COLO668 (cell line): ENCODE measurements around the gene HOATZ.

Experiments used
- DNase-seq: peaks from one replicate; lab custom pipeline; 2025; ENCODE audit not compliant: unreplicated experiment; lab: John Stamatoyannopoulos, UW

The HOATZ gene

DNA sequence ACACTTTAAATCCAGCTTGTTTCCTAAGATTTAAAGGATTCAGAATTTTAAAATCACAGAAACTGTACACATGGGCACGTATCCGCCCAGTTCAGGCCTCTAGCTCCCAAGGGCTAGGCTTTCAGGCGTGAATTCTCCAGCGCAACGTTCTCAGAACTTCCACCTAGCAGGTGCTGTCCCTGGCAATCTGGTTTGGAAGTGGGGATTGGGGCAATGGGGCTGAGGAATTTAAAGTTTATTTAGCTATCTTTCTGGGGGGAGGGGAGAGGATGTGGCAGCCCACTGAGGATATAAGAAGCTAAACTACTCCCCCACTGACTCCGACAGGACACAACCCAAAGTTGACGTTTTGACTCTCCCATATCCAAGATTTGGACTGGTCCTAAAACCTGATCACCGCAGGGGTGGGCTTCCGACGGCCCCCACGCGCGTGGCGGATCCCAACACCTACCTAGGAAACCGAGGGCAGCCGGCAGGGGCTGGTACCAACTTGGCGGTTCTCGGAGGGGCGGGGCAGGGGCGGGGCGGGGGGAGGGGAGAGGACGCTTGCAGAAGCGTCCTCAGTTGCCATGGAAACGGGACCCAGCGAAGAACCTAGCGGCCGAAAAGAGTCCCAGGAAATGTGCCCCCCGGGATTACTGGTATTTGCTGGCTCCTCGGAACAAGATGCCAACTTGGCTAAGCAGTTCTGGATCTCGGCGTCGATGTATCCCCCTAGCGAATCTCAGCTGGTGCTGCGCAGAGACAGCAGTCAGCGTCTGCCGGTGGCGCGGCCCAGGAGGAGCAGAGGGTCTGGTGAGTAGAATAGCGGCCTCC lies at the start of gene HOATZ:
HOATZ (plus strand) TSS at position 563 of the 816 bp plus-strand sequence; CDS start at position 570, 7 bp downstream.
- peak; percentile 15 for DNase-seq

DNA sequence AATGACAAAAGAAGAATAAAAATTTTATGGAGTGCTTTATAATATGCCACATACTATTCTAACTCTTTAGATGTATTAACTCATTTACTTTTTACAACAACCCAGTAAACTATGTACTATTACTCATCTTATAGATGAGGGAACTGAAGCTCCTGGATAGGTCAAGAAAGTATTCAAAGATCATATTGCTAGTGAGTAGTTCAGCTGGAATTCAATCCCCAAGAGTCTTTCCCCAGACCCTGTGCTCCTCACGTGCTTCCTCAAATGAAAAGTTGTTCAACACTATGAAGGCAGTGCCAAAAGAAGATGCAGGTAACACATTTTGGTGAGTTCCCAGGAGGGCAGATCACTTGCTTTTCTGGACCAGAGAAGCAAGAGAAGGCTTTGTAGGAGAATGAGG lies 49.2 kb upstream of the HOATZ start:
- no peak for DNase-seq

DNA sequence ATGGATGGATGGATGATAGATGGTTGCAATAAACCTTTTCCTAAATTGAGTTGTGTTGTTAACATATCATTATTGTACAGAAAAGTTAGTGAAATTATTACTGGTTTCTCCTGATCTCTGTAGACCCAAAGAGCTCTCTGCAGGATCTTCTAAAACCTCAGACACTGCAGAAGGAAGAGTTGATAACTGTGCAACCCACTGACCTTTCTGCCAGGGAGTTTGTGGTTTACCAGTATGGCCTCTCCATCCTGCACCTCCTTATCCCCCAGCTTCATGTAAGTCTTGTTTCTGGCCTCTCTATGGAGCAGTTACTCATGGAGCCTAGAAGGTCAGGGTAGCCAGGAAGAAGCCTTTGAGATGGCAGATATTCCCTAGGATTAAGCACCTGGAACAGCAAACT lies 48.0 kb upstream of the HOATZ start:
- no peak for DNase-seq

DNA sequence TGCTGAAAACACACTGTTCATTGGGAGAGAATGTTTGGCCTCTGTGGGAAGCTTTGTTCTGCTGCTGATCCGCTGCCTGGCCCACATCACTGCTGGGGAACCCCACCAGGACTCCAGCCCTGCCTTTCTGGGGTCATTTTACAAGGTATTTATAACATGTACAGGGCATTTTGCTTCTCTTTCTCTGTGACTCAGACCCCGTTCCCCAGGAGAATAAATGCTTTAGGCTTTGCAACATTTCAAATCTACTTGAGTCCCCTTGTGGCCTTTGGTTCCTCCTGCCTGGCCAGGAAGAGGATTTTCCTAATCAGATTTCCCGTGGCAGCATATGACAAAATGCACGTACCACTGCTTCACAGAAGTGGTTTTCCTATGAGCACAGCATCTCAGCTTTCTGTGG lies 45.4 kb upstream of the HOATZ start:
- no peak for DNase-seq

DNA sequence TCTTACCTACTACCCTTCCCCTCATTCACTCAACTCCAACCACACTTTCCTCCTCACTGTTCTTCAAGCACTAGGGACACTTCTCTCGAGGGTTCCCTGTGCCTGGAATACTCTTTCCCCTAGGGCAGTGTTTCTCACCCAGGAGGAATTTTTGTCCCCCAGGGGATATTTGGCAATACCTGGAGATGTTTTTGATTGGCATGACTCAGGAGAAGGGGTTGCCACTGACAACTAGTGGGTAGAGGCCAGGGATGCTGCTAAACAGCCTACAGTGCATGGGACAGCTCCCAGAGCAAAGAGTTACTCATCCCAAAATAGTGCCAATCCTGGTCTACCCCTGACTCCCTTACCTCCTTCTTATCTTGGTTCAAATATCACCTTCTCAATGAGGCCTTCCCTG lies 42.4 kb upstream of the HOATZ start:
- no peak for DNase-seq

DNA sequence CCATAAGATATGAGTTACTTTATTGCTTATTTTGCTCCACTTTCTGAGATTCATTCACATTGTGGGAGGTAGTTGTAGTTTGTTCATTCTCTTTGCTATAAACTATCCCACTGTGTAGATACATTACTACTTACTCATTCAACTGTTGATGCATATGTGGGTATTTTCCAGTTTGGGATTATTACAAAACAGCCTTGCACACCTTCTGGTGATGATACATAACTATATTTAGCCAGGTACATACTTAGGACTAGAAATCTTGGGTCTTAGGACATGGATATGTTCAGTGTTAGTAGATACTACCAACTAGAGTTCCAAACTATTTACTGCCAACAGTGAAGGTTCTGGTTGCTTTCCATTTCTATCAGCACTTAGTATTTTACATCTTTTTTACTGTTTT lies 40.1 kb upstream of the HOATZ start:
- DNase-seq: no peak

DNA sequence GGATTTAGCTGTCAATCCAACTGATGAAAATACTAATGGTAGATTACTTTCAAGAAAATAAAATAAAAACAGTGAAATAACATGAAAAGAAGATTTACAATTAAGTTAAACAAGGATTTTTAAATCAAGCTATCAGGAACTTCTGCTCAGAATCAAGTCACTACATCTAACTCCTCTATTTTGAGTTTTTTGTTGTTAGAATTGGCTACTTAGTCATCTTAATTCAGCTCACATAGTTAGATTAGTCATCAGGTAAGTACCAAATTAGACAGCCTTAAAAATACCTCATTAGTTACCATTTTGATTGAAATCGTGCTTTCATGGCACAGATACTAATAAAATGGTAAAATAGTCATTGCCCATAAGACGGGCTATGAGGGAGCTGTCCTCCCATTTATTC lies 38.2 kb upstream of the HOATZ start:
- no peak for DNase-seq

DNA sequence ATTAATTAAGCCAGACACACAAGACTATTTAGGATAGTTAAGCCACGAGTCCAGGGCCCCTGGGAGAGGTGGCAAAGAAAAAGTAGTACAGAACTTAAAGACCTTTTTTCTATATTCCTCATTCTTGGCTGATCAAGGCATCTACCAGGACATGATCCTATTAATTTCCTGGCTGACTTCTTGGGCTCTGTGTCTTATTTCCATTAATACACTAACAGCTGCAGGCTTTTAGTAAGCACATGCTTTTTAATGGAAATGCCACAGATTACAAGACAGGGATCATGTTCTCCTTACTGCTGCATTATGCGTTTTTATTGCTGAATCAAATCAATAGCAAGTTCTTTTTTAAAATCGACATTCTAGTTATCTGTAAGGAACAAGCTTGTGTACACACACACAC lies 37.6 kb upstream of the HOATZ start:
- DNase-seq: no peak

DNA sequence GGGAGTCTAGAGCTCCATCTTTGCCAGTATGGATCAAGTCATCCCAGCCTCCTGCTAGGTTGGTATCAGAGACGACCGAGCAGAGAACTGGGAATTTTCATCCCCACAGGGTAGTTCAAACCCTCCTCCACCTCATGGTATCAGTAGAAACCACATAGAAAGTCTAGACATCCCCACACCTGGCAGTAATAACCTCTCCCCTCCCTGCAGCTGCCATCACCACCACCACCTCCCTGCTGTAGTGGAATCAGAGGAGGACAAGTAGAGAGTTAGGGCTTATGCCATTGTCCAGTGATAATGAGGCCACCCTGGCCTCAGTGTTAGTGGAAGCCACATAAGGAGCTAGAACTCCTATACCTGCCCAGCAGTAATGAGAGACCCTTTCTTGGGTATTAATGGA lies 36.7 kb upstream of the HOATZ start:
- no peak for DNase-seq

DNA sequence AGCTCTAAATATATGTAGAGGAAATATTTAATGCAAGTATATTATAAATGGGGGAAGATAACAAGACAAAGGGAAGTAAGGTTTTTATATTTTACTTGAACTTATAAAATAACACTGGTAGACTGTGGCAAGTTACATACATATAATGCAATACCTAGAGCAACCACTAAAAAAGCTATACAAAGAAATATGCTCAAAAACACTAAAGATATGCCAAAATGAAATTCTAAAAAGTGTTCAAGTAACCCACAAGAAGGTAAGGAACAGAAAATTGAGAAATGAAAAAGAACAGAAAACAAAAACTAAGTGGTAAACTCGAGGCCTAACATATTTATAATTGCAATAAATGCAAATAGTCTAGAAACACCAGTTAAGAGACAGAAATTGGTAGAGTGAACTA lies 34.9 kb upstream of the HOATZ start:
- no peak for DNase-seq

DNA sequence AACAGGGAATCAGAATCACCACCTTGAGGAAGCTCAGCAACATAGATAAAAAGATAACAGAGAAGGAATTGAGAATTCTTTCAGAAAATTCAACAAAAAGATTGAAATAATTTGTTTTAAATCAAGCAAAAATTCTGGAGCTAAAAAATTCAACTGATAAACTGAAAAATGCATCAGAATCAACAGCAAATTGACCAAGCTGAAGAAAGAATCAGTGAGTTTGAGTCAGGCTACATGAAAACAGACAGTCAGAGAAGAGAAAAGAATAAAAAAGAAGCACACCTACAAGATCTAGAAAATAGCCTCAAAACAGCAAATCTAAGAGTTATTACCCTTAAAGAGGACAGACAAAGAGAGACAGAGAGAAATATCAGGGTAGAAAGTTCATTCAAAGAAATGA lies 31.1 kb upstream of the HOATZ start:
- no peak for DNase-seq

DNA sequence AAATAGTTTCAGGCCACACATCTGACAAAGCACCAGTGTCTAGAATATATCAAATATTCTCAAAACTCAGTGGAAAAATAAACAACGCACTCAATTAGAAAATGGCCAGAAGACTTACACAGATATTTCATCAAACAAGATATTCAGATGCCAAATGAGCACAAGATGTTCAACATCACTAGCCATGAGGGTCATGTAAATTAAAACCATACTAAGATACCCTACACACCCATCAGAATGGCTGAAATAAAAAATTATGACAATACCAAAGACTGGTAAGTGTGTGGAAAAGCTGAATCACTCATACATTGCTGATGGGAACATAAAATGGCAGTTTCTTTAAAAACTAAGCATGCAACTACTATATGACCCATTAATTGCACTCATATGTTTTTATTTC lies 24.1 kb upstream of the HOATZ start:
- no peak for DNase-seq

DNA sequence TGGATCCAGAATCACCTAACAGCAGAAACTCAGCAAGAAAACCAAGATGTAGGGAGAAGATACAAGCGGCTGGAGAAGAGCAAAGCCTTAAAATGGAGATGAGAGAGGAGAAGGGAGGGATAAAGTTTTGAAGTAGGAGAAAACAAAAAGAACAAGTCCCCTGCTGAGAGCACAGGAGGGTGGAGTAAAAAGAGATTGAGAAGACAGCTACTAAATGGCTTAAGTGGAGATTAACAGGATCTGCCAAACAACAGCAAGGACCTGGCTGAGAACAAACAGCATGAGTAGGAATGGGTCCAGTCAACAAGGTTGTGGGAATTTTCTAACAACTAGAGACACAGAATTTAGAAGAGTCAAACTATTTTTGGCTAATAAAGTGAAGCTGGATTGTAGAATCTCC lies 20.5 kb upstream of the HOATZ start:
- DNase-seq: no peak

DNA sequence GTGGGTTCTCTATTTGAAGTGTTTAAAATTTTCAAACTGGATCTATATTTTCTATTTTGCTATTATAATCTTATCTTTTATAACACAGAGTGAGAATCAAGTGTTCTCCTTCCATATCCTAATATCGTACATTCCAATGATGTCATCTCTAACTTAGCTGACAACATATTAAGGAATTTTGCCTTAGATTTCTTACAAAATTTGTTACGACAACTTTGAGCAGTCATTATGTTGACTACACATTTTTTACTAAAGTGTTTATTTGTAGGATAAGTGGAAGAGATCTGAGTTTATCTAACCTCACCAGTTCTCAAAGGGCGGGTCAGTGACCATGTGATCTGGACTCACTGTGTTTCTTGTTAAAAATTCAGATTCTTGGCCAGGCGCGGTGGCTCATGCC lies 15.1 kb upstream of the HOATZ start:
- no peak for DNase-seq

DNA sequence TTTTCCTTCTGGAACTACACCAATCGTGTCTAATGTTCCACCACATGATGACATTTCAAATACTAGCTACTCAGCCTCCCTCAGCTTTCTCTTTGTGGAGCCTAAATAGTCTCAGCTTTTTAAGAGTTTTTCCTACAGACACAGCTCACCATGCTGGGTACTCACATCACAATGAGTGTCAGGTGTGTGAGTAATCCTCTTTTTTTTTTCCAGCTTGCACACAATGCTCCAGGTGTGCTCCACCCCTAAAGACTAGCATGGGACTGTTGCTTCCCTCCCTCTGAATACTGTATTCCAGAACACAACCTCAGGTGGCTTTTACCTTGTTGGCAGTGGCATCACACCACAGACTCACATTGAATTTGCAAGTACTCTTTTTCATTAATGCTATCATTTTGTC lies 14.1 kb upstream of the HOATZ start:
- no peak for DNase-seq

DNA sequence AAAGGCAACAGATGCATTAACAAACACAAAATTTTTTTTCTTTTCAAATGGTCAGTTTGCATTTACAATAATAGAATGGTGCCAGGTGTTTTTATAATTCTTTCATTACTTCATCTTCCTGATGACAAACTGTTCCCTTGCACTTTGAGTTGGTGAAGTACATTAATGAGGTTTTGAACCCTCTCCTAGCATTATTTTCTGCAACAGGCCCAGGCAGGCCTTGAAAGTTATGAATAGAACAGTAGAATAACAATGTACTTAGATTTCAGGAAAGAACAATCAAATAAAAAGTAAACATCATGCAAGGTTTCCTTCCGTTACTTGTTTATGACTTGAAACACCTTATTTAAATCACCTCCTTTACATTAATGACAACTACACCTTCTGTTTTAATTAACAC lies 12.0 kb upstream of the HOATZ start:
- DNase-seq: no peak

DNA sequence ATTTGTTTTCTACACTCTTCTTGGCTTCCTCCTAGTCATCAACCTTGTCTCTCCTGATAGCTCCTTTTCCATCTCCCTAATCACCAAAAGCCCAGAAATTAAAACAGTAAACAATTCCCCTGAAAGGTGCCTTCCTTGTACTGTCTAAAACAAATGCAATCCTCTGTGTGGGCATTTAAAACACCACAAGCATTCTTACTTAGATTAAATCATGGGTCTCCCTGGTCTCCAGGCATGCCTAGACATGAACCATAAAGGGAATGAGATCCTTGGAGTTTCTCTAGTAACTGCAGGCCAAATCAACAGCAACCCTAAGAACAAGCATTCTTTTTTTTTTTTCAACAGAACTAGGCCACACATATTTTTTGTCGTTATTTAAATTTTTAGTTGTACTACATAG lies 4.3 kb upstream of the HOATZ start:
- DNase-seq: no peak

DNA sequence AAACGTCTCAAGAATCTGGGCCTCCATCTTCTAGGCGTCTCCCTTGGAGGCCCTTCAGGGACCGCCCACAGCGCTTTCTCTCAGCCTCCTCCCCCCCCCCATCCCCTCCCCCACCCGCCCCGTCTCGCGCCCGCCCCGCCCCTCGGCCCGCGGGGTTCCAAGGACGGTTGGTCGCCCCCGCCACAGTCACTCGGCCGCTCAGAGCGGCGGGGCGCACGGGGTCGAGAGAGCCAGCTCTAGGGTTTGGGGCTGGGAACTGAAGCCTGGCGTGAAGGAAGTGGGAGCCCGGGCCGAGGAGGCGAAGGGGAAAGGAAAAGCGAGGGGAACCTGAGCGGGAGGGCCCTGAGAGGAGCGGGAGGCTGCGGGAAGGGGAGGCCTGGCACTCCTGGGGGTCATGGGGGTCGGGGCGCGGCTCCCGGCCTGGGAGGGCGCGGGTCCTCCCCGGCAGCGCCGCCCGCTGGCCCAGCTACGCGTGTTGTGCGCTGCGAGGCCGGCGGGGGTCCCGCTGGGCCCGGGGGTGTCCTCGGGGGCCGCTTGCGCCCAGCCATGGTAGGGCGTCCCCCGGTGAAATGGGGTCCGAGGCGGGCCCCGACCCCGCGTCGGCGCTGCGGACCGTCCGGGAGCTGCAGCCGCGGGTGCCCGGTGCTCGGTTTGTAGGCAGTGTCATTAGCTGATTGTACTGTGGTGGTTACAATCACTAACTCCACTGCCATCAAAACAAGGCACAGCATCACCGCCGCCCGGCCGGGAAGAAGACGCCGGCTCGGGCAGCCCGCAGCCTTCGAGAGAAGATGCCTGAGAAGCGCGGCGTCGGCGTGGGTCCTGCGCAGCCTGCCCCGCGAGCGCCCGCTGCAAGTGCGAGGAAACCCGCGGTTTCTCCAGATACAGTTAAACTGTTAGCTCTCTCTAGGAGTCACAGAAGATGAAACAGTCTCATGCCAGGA lies 2.0 kb upstream of the HOATZ start, which contains the start of gene BTG4:
BTG4 (minus strand) TSS at position 91 of the 944 bp plus-strand sequence. CDS start 13,610 bp downstream, outside the sequence.
- peak; percentile 38 for DNase-seq

DNA sequence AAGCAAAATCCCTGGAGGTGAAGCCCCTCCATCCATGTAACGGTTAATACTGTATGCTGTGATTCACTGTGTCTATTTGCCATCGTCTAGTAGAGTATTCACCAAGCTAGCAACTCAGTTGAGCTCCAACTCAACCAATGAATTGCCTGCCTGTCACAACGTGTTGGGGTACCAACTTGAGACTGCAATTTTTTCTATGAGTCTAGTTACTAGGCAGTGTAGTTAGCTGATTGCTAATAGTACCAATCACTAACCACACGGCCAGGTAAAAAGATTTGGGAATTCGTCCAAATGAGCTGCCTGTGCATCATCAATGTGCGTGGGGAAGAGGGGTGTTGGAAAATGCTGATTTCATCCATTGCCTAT lies 1.4 kb upstream of the HOATZ start:
- DNase-seq: no peak

DNA sequence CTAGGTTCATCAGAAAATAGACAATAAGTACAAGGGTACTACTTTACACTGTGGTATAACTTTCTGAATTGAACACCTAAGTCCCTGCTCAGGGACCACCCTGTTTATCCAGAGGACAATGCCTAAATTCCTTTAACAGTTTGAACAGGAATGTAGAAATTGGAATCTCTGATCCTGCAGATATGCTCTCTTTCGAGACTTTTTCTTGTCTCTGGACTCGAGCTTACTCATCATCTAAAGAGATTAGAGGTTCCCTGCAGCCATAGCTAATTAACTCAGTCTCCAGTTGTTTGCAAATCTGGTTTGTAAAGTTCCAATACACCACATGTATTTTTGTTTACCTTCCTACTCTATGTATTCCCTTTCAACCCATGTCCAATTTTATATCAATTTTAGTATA lies 1.0 kb downstream of the HOATZ start:
- no peak for DNase-seq

DNA sequence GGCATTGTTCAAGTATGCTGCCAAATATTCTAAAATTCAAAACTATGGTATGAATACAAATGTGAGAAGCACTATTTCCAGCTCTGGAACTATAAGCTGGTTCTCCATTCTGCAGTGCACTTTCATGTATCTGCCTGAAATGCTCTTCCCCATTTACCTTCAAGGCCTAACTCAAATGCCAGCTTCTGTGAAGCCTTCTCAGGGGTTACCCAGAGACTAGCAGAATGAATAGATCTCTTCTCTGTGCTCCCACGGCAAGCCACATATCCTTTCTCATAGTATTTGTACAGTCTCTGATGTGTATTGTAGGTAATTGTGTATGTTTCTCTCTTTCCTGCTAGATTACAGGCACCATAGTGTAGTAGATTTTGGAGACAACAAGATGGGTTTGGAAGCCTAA lies 4.1 kb downstream of the HOATZ start:
- no peak for DNase-seq

DNA sequence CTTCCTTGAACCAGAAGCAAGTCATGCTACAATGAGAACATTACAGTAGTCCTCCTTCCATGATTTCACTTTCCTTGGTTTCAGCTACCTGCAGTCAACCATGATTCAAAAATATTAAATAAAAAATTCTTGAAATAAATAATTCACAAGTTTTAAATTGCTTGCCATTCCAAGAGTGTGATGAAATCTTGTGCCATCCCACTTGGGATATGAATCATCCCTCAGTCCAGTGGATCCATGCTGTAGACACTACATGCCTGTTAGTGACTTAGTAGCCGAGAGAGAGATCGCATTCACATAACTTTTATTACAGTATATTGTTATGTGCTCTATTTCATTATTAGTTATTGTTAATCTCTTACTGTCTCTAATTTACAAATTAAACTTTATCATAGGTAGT lies 6.0 kb downstream of the HOATZ start:
- DNase-seq: no peak
